NCI-H2171 (cell line): ENCODE data around the gene PNPLA2.

ENCODE experiments used
- DNase-seq: peaks from one replicate; lab custom pipeline; 2025; lab: John Stamatoyannopoulos, UW

The PNPLA2 gene

DNA sequence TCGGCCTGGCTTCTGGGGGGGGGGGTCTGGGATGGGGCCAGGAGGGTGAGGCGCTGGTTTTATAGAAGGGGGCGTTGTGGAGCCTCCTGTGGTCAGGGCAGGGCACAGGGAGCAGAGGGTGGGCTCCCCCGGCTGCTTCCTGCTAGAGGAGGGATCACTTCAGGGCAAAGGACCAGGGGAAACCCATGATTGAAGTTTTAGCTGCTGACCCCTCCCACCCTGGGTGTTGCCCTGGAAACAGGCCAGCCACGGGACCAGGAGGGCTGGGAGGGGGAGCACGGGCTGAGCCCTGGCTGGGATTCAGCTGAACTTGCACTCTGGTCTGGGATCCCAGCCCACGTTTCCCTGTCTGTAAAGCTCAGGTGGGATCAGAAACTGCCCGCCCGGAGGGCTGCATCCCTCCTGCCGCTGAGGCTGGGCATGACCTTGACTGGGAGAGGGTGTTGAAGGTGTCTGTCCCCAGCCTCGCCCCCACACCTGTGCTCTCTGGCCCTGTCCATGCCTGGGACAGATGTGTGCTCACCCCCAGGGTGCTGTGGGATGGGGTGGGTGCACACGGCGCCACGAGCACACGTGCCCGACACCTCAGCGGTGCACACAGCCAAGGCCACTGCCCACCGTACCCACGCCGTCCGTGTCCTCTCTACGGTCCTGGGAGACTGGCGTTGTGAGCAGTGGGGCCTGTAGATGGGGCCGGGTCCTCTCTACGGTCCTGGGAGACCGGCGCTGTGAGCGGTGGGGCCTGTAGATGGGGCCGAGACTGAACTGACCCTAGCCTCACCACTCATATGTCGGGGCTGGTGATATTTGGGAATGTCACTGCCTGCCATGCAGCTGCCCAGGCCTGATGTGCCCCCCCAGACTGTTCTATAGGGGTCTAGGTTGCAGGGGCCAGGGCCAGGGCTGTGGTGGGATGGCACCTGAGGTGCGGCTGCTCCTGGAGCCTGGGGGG, 26.3 kb downstream of the PNPLA2 start:
- no peak for DNase-seq

DNA sequence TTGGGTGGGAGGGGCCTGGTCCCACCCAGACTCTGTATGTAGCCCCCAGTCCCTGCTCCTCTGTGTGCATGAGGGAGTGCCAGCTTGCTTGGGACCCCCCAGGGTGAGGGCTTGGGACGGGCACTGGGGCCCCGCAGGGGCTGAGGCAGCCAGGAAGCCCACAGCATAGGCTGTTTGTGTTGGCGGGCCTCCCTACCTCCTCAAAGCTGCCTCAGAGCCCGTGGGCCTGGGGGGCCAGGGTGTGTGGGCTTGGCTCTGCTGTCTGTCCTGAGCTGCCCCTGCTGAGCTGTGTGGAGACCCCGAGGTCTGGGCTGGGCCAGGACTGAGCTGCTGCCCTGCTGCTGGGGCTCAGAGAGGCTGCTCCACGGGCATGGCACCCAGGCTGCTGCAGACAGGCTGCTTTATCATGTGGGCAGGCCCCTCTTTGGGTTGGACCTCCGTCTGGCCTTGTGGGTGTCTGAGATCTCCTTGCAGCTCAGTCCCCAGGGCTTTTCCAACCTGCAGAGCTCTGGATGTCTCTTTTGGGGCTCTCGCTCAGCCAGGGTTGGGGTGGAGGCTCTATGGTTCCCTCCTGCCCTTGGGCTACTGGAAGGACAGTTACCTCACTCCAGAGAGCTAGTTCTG, 27.3 kb downstream of the PNPLA2 start:
- DNase-seq = no peak

DNA sequence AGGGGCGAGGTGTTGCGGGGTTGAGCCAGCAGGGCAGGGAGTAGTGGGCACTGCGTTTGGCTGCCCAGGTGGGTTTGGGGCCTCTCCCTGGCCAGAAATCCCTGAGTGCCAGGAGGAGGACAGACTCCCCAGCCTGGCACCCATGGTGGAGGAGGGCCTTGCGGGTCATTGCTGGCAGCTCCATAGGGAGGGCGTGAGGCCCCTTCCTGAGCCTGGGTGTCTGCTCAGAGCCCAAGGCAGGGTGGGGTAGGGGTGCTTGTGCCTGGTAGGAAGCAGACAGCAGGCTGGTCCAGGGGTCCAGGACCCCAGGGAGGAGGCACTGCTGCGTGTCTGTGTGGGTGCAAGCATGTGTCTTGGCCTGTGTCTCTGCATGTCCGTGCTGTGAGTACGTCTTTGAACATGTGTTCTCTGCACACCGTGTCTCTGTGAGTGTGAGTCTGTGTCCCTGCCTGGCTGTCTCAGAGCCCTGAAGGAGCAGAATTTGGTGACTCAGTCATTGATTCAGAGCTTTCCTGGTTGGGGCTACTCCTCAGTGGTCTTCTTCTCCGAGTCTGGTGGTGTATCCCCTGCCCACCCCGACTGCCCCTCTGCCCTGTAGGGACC, 27.9 kb downstream of the PNPLA2 start:
- DNase-seq = no peak

DNA sequence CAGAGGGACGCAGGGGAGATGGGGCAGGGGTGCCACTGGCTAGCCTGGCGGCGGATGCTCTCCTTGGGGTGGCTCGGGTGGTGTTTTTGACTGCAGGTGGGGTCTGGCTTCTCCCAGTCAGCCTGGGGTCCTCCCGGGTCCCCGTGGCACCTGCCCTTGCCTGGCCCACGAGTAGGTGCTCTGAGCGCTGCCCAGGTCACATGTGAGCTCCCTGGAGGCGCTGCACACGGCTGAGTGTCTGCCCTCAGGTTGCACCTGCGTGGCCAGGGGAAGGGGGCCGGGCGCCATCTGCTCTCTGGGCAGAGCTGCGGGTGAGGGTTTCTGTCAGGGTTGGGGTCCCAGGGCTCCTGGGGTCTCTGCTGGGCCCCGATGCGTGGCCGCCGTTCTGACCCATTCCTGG, 29.2 kb downstream of the PNPLA2 start:
- DNase-seq = no peak

DNA sequence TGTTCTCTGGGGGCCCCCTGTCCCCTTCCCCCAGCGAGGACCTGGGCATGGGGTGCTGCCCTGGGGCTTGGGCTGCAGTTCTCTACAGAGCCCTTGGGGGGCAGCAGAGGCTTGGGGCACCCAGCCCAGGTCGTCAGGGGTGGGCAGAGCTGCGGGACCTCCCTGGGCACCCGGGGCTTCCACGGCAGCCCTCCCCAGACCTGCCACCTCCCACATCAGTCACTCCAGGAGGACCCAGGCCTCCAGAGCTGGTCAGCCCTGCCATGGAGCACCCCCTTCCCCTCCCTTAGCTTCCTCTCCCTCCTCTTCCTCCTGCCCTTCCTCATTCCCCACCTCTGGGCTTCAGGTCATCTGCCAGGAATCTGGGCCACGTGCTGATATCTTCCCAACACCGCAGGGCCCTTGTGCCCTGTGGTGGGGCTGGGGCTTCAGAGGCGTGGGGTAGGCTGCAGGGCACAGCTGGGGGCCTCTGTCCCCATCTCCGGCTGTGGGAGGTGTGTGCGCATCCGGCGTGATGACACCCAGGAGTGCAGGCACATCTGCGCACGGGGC, 29.7 kb downstream of the PNPLA2 start:
- no peak for DNase-seq

DNA sequence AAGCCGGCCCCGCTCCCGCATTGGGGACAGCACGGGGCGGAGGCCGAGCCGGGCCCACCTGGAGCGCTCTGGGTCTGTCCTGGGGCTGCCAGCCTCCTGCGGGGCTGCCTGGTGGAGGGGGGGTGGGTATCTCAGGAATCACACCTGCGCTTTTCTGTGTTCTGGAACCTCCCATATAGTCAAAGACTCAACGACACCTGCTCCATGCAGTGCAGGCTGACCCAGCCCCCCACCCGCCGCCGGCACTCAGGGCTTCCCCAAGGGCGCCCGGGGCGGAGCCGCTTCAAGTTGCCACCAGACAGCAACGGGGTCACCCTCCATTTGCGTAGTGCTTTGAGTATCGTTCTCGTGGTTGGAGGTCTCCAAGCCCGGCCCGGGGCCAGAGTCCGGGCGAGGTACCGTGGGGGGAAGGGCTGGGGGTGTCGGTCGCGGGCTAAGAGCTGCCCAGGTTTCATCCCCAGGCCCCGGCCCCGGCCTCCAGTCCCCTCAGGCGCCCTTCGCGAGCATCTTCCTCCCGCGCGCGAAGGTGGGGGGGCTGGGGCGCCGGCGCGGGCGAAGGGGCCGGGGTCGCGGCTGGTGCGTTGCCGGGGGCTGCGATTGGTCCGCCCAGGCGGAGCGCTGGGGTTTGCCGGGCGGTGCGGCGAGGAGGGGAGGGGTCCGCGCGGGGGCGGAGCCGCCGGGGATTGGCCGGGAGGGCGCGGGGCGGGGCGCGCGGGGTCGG, 30.6 kb downstream of the PNPLA2 start:
- peak; percentile 28 for DNase-seq

DNA sequence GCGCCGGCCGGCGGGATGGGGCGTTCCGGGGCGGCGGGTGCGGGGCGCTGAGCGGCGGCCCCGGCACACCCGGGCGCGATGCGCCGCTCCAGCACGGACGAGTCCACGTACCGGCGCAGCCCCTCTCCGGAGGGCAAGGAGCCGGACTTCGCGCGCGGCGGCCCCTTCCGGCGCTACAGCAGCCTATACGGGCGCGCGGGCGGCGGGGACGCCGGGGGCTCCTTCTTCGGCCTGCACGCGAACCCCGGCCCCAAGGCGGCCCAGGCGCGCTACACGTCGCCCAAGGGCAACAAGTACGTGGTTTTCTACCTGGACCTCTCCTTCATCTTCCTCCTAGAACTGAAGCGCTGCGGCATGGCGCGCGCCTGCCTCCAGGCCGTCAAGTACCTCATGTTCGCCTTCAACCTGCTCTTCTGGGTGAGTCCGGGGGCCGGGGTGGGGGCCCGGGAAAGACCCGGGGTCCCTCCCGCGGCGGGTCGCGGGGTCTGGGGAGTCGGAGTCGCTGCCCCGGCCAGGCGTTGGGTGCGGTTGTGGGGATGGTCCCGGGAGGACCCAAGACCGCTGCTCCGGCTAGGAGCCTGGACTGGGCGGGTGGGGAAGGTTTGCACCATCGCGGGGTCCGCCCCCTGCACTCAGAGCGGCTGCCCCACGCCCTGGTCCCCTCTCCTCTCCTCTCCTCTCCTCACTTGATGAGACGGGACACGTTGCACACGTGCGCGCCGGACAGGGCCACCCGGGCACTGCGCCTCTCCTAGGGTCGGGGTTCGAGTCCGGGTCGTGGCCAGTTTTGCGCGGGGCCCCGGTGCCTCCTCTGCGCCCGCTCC, 31.4 kb downstream of the PNPLA2 start:
- DNase-seq = no peak

DNA sequence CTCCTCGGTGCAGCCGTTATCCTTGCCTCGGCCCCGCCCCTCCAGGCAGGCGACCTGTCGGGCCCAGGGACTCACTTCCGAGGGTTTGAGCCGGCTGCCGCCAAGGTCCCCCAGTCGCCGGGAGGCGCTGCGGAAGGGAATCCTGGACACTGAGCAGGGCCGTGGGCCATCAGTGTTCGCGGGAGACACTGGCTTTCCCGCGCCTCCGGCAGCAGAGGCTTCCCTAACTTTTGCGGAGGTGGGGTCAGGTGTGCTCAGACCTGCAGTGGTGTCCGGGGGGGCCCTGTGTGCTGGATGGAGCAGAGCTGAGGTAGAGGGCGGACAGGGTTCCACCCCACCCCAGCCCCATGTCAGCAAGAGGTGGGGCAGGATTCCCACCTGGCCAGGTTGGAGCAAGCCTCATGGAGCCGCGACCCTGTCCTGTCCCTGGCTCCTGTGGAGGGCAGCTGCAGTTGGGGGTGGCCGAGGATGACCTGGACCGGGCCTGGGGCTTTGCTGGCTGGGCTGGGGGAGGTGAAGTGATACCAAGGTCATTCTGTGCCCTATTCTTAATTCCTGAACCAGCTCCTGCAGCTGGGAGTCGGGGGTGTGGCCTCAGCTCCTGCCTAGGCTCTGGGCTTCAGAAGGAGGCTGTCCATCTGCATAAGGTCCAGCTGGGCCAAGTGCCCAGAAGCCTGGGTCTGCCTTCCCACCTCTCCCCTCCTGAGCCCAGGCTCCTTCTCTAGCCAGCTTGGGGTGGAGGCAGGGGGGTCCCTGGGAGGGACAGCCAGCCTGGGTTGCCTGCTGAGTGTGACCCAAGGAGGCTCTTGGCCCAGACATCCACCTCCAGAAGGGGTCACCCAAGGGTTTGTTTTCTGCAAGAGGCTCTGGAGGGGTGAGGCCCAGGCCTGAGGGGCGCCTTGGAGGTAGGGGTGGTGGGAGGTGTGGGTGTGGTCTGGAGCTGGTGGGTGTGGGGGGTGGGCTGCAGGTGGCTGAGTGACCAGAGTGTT, 32.4 kb downstream of the PNPLA2 start:
- peak; percentile 10 for DNase-seq

DNA sequence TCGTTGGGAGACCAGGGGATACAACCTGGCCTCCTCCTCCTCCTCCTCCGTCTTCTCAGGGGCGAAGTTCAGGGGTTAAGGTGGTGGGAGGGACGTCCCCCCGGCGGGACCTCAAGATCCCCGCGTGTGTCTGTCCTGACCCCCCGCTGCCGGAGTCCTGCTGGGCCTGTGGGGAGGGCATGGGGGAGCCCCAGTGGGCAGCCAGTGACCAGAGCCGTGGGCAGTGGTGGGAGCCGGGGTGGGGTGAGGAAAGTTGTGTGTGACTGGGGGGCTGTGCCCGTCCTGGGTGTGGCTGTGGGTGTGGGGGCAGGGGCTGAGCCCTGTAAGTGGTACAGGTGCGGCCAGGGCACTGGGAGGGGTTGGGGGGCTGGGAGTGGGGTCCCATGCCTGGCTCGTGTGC, 34.0 kb downstream of the PNPLA2 start:
- DNase-seq = no peak

DNA sequence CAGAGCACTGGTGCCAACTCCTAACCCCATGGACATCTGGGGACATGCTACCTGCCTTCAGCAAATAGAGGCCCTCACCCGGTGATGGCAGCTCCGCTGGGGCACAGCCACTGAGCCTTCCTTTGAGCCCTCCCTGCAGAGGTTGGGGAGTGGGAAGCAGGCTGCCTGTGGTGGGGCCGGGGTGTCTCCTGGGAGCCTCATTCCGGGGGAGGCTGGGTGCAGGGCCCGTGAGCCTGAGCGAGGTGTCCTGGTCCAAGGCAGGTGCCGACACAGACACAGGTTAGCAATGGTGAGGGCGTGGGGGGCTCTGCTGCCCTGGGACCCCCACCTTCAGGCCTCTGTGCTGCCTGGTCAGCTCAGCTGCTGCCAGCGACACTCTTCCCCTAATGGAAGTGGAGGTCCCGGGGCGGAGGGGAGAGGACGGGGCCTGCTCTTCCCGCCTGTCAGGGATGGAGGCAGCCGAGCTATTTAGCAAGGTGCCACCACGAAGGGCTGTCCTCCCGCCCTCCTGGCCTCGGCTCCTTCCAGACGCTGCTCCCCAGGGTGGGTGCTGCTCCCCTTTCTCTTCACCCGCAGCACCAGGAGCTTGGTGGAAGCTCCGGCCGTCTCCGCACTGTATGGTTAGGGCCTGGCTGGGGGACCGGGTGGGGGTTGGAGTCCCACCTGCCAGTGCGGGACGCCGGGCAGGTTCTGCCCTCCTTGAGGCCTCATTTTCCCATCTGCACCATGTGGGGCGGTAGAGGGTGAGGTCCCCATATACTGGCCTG, 35.2 kb downstream of the PNPLA2 start:
- DNase-seq = no peak

DNA sequence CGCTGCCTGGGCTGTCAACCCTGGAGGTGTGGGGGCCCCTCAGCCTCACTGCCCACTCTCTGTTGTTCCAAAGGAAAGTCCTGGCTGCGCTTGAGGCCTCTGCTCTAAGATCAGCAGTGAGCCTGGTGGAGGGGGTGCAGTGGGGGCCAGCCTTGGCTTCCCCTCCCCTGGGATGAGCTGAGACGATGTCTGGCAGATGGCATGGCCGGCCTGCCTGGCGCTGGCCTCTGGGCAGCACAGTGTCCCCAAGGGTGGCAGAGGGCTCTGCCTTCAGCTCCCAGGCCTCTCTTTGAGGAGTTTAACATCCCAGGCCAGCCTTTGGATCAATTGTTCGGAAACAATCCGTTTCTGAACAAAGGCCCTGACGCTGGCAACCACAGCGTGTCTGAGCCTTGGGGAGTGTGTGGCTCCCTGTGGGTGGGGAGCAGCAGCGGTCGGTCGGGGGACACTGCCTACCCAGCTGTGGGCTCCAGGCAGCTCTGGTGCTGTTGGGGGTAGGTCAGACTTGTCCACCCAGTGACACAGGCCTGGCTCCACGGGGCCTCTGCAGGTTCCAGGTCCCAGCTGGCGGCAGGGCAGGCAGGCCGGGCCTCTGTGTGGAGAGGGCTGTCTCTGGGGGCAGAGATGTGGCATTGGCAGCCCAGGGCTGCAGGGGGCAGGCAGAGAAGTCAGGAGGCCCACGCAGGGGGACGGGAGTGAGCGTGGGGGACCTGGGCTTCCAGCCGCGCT, 36.1 kb downstream of the PNPLA2 start:
- no peak for DNase-seq

DNA sequence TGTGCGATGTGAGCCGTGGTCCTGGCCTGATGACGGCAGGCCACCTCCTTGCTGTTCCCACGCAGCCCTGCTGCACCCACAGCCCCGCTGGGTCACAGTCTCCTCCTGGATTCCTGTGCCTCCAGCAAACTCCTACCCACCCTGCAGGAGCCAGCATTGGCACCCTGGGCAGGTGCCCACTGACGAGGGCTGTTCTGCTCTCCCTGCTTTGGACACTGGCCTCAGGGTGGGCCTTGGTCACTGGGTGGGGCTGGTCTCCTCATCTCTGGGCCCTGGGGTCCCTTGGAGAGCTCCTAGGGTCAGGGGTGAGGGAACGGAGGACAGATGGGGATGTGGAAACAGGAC, 36.6 kb downstream of the PNPLA2 start:
- no peak for DNase-seq

DNA sequence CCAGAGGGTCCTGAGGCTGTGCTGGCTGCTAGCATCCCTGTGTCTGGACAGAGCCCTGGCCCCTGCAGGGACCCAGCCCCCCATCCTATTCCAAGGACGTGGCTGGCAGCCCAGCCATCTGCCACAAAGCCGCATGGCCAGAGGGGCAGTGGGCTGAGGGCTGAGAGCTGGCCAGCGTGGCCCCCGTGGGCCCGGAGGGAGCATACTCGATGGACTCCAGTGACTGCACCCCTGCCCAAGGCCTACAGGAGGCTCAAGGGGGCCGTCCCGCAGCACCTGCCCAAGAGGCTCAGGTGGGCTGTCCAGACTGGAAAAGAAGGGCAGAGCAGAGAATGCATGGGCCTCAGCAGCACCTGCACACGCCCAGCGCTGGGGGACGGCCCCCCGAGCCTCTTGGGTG, 37.1 kb downstream of the PNPLA2 start:
- DNase-seq = no peak

DNA sequence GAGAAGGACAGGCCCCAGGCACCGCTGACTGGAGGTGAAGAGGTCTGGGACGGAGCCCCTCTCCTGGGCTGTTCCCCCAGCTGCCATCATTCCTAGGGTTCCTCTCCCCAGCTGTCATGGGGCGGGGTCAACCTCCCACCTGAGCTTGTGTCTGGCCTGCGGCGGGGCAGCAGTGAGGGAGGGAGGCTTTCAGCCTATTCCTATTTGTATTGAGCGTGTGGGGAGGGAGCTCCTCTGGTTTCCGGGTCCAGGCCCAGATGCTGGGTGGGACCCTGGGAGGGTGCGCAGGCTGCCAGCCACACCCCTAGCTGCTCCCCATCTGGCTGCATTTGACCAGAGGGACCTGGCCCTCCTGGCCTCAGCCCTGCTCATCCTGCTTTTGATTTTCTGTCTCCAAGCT, 37.7 kb downstream of the PNPLA2 start:
- peak; percentile 39 for DNase-seq

DNA sequence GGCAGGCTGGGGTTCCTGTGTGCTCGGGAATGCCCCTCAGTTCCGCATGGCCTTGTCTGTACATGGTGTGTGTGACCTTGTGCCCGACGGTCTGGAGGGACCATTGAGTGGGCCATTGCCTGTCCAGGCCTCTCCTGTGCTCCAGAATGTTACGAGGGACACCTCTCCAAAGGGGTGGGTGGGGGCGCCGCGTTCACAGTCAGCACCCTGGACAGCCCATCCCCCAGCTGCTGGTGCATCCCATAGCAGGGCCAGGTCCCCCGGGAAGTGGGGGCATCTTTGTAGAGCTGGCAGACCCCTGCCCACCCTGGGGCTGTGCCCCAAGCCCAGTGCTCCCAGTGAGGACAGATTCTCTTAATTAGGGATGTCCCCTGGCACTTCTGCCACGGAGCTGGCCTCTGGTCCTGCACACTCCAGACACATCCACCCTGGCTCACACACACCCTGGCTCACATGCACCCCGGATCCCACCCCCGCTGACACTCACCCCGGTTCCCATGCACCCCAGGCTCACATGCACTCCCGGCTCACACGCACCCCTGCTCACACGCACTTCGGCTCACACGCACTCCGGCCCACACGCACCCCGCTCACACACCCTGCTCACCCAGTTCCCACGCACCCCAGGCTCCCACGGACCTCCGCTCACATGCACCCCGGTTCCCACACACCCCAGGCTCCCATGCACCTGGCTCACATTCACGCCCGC, 39.5 kb downstream of the PNPLA2 start:
- no peak for DNase-seq

DNA sequence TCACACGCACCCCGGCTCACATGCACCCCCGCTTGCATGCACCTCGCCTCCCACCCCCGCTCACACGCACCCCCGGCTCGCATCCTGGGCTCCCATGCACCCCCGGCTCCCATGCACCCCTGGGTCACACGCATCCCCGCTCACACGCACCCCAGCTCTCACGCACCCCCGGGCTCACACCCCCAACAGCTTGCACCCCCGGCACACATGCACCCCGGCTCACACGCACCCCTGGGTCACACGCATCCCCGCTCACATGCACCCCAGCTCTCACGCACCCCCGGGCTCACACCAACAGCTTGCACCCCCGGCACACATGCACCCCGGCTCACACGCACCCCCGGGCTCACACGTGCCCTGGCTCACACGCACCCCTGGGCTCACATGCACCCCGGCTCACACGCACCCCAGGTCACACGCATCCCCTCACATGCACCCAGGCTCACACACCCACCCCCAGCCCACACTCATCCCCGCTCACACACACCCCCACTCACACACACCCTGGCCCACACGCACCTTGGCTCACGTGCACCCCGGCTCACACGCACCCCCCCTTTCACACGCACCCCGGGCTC, 40.1 kb downstream of the PNPLA2 start:
- no peak for DNase-seq

DNA sequence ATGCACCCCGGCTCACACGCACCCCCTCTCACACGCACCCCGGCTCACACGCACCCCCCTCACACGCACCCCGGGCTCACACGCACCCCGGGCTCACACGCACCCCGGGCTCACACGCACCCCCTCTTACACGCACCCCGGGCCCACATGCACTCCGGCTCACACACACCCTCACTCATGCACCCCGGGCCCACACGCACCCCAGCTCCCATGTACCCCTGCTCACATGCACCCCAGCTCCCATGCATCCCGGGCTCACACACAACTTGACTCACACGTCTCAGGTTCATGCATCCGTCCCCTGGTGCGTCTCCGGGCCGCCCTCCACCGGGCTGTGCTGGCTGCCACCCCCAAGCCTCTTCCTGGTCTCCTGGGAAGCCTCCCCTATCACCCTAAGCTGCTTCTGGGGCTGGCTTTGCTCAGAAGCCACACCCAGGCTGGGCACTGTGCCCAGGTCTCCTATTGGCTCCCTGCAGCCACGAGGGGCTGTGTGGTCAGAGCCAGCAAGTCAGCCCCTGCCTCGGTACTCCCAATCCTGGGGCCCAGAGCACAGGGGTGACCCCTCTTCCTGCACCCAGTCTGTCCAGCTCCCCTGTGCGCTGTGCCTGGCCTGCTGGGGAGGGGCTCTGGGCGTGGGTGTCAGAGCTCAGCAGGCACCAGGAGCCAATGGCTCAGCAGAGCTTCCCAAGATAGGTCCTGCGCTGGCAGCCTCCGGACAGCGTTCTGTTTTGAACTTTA, 40.8 kb downstream of the PNPLA2 start:
- peak; percentile 70 for DNase-seq
